GM18498 (cell line): ENCODE measurements around the gene SH3PXD2A.

Source experiments
- ATAC-seq: cut with Tn5 transposase; IDR thresholded peaks from one replicate; pipeline ENCODE4 v1.9.1; 2021; ENCODE audit warnings: mild to moderate bottlenecking, moderate library complexity; ENCODE audit not compliant: unreplicated experiment

Gene SH3PXD2A

GRCh38 chr10:103653581-103654037 lies 201.8 kb downstream of the SH3PXD2A start:
- ATAC-seq = no peak

- ATAC-seq = no peak
These were observed 202.6 kb downstream of the SH3PXD2A start for GRCh38 chr10:103652599-103653281.

GRCh38 chr10:103651783-103652476 lies 203.4 kb downstream of the SH3PXD2A start:
- ATAC-seq = no peak

GRCh38 chr10:103651333-103651732 lies 204.0 kb downstream of the SH3PXD2A start:
- ATAC-seq = no peak

GRCh38 chr10:103649654-103650423 lies 205.5 kb downstream of the SH3PXD2A start:
- ATAC-seq = no peak

- ATAC-seq = no peak
These were observed 206.5 kb downstream of the SH3PXD2A start for GRCh38 chr10:103648636-103649532.

GRCh38 chr10:103648251-103648635 lies 207.1 kb downstream of the SH3PXD2A start:
- ATAC-seq = no peak

GRCh38 chr10:103646304-103646703 lies 209.1 kb downstream of the SH3PXD2A start:
- ATAC-seq = no peak

GRCh38 chr10:103645141-103646054 lies 210.0 kb downstream of the SH3PXD2A start:
- ATAC-seq = no peak

- no peak for ATAC-seq
These were observed 212.0 kb downstream of the SH3PXD2A start for GRCh38 chr10:103643381-103643780.

GRCh38 chr10:103641326-103641725 lies 214.1 kb downstream of the SH3PXD2A start:
- ATAC-seq = no peak

- no peak for ATAC-seq
These were observed 214.8 kb downstream of the SH3PXD2A start for GRCh38 chr10:103640436-103641181.

GRCh38 chr10:103638948-103639347 lies 216.4 kb downstream of the SH3PXD2A start:
- ATAC-seq = no peak

GRCh38 chr10:103637927-103638557 lies 217.3 kb downstream of the SH3PXD2A start:
- ATAC-seq = no peak

- ATAC-seq = no peak
These were observed 218.4 kb downstream of the SH3PXD2A start for GRCh38 chr10:103637011-103637410.

- no peak for ATAC-seq
These were observed 218.9 kb downstream of the SH3PXD2A start for GRCh38 chr10:103636492-103636891.

- ATAC-seq = no peak
These were observed 219.8 kb downstream of the SH3PXD2A start for GRCh38 chr10:103635580-103635979.

GRCh38 chr10:103633846-103634245 lies 221.5 kb downstream of the SH3PXD2A start:
- no peak for ATAC-seq
